Epithelial cell of esophagus (primary cell): ENCODE results near the gene SFXN5.
A peak's percentile ranks its signal among the peaks of the same experiment; 100 is the strongest.

Experiments
- DNase-seq: peaks from one replicate; pipeline ENCODE4 v3.0.0; 2010; ENCODE audit warnings: low read depth
- H3K4me3 ChIP-seq: 2 replicates; pipeline ENCODE4 v1.5.1; 2011; ENCODE audit warnings: mild to moderate bottlenecking, low read length, control low read depth
- CTCF ChIP-seq: IDR thresholded peaks from 2 replicates; pipeline ENCODE4 v1.5.1; 2011; ENCODE audit warnings: low read depth, mild to moderate bottlenecking, low read length, control low read depth, inconsistent platforms; ENCODE audit not compliant: insufficient read depth; ENCODE audit errors: missing control alignments

Gene SFXN5

GRCh38 chr2:73075477-73076373 lies 4.2 kb upstream of the SFXN5 start:
- DNase-seq: peak; percentile 42
- TF ChIP-seq CTCF: no peak
- H3K4me3 ChIP-seq: no peak overlapping the region

GRCh38 chr2:73074110-73075069 lies 2.9 kb upstream of the SFXN5 start:
- no peak for DNase-seq
- no peak for TF ChIP-seq CTCF
- no peak overlapping the region for H3K4me3 ChIP-seq

- H3K4me3 ChIP-seq: peak overlapping the region; percentile 81
- no peak for TF ChIP-seq CTCF
- no peak for DNase-seq
Measured at GRCh38 chr2:73072416-73072815, 904 bp upstream of the SFXN5 start.

- peak; percentile 34 for DNase-seq
- TF ChIP-seq CTCF: no peak
- peak overlapping the region; percentile 81 for H3K4me3 ChIP-seq
Measured at GRCh38 chr2:73072129-73072395, 550 bp upstream of the SFXN5 start.

GRCh38 chr2:73070643-73071359 lies 711 bp downstream of the SFXN5 start:
- no peak for TF ChIP-seq CTCF
- H3K4me3 ChIP-seq: peak overlapping the region; percentile 81
- DNase-seq: peak; percentile 29

GRCh38 chr2:73069855-73070642 lies 1.5 kb downstream of the SFXN5 start:
- H3K4me3 ChIP-seq: peak overlapping the region; percentile 81
- DNase-seq: peak; percentile 29
- TF ChIP-seq CTCF: no peak
